A673 (cell line): ENCODE results near the gene SLC8A3.

Source experiments
- CTCF ChIP-seq: fragments of 300-800, 200-600 bp; sonication (generic); conservative IDR thresholded peaks from 2 replicates; pipeline ENCODE4 v1.5.1; 2017; ENCODE audit warnings: low read depth, mild to moderate bottlenecking, antibody characterized with exemption, low read length, moderate library complexity, mixed read lengths
- EZH2 ChIP-seq: fragments of 200-600 bp; sonication (generic); IDR thresholded peaks from 2 replicates; pipeline ENCODE4 v1.6.1; 2017; ENCODE audit warnings: borderline replicate concordance, low read depth, mild to moderate bottlenecking, mixed read lengths, antibody characterized with exemption, low read length; ENCODE audit not compliant: poor library complexity, severe bottlenecking

GRCh38 chr14:70032016-70032415 is 156.7 kb downstream of the SLC8A3 start:
- TF ChIP-seq CTCF (no peak), EZH2 (no peak)
